H9 (cell line): ENCODE data around the gene RASL10A. TPM values are rescaled to one million over a fixed set of nuclear protein-coding genes. Genes with fewer than 3 reads are reported as not detected.

Experiments used
- DNase-seq: peaks from one replicate; pipeline ENCODE4 v3.0.0-alpha.2; 2017
- H2AFZ ChIP-seq: one replicate; pipeline ENCODE4 v1.6.1; 2013; ENCODE audit warnings: mild to moderate bottlenecking, low read length, control low read depth, moderate library complexity
- H2AK5ac ChIP-seq: 2 replicates; pipeline ENCODE4 v1.6.1; 2013; ENCODE audit warnings: low read length, control low read depth, mixed read lengths; ENCODE audit not compliant: insufficient read length
- H2BK120ac ChIP-seq: one replicate; pipeline ENCODE4 v1.6.1; 2013; ENCODE audit warnings: low read depth, mild to moderate bottlenecking, low read length, control low read depth, inconsistent platforms; ENCODE audit not compliant: poor library complexity, severe bottlenecking
- H2BK12ac ChIP-seq: 2 replicates; pipeline ENCODE4 v1.6.1; 2013; ENCODE audit warnings: low read length, control low read depth, mixed read lengths, low read depth; ENCODE audit not compliant: insufficient read length
- H2BK15ac ChIP-seq: 2 replicates; pipeline ENCODE4 v1.6.1; 2013; ENCODE audit warnings: low read depth, low read length, control low read depth
- H2BK20ac ChIP-seq: one replicate; pipeline ENCODE4 v1.6.1; 2013; ENCODE audit warnings: low read depth, mild to moderate bottlenecking, low read length, control low read depth, inconsistent platforms; ENCODE audit not compliant: poor library complexity, severe bottlenecking
- H2BK5ac ChIP-seq: 2 replicates; pipeline ENCODE4 v1.6.1; 2013; ENCODE audit warnings: low read length, control low read depth, mixed read lengths; ENCODE audit not compliant: insufficient read length
- H3K14ac ChIP-seq: 2 replicates; pipeline ENCODE4 v1.6.1; 2013; ENCODE audit warnings: low read length, control low read depth; ENCODE audit not compliant: insufficient read depth
- H3K18ac ChIP-seq: 2 replicates; pipeline ENCODE4 v1.6.1; 2013; ENCODE audit warnings: low read depth, mild to moderate bottlenecking, mixed read lengths, low read length, control low read depth; ENCODE audit not compliant: insufficient read length
- H3K23ac ChIP-seq: 2 replicates; pipeline ENCODE4 v1.6.1; 2013; ENCODE audit warnings: low read length, control low read depth, mixed read lengths, low read depth; ENCODE audit not compliant: insufficient read length
- H3K23me2 ChIP-seq: 2 replicates; pipeline ENCODE4 v1.6.1; 2013; ENCODE audit warnings: low read depth, mild to moderate bottlenecking, mixed read lengths, low read length, control low read depth; ENCODE audit not compliant: insufficient read length, poor library complexity, severe bottlenecking
- H3K27ac ChIP-seq: 2 replicates; pipeline ENCODE4 v1.5.1; 2013; ENCODE audit warnings: low read length, control low read depth, mixed read lengths, low read depth; ENCODE audit not compliant: insufficient read length
- H3K27me3 ChIP-seq: 2 replicates; pipeline ENCODE4 v1.6.1; 2013; ENCODE audit warnings: low read length, control low read depth, inconsistent platforms; ENCODE audit not compliant: insufficient read depth
- H3K4ac ChIP-seq: 2 replicates; pipeline ENCODE4 v1.6.1; 2013; ENCODE audit warnings: low read depth, mild to moderate bottlenecking, control low read depth, inconsistent platforms, low read length, moderate library complexity
- H3K4me1 ChIP-seq: 2 replicates; pipeline ENCODE4 v1.6.1; 2013; ENCODE audit warnings: low read length, control low read depth, inconsistent platforms; ENCODE audit not compliant: insufficient read depth
- H3K4me2 ChIP-seq: 2 replicates; pipeline ENCODE4 v1.6.1; 2013; ENCODE audit warnings: low read length, control low read depth, mixed read lengths; ENCODE audit not compliant: insufficient read length, insufficient read depth
- H3K56ac ChIP-seq: 2 replicates; pipeline ENCODE4 v1.6.1; 2013; ENCODE audit warnings: low read depth, mild to moderate bottlenecking, mixed read lengths, low read length, control low read depth; ENCODE audit not compliant: insufficient read length
- H3K79me1 ChIP-seq: 2 replicates; pipeline ENCODE4 v1.6.1; 2013; ENCODE audit warnings: low read depth, mild to moderate bottlenecking, moderate library complexity, low read length, control low read depth, inconsistent platforms; ENCODE audit not compliant: insufficient read depth, poor library complexity, severe bottlenecking
- H3K79me2 ChIP-seq: 2 replicates; pipeline ENCODE4 v1.6.1; 2013; ENCODE audit warnings: low read length, control low read depth, inconsistent platforms; ENCODE audit not compliant: insufficient read depth
- H3K9ac ChIP-seq: 2 replicates; pipeline ENCODE4 v1.6.1; 2013; ENCODE audit warnings: low read length, control low read depth, mixed read lengths; ENCODE audit not compliant: insufficient read length; ENCODE audit errors: extremely low read depth
- H3K9me3 ChIP-seq: one replicate; pipeline ENCODE4 v1.6.1; 2013; ENCODE audit warnings: low read depth, low read length, inconsistent platforms; ENCODE audit not compliant: control insufficient read depth
- H3T11ph ChIP-seq: one replicate; pipeline ENCODE4 v1.6.1; 2013; ENCODE audit warnings: mild to moderate bottlenecking, low read length, control low read depth, inconsistent platforms
- H4K20me1 ChIP-seq: one replicate; pipeline ENCODE4 v1.6.1; 2013; ENCODE audit not compliant: control insufficient read depth, insufficient read length, insufficient read depth
- H4K5ac ChIP-seq: 2 replicates; pipeline ENCODE4 v1.6.1; 2013; ENCODE audit warnings: low read depth, mild to moderate bottlenecking, mixed read lengths, low read length, control low read depth; ENCODE audit not compliant: insufficient read length
- H4K8ac ChIP-seq: replicated peaks from 2 replicates; pipeline ENCODE4 v1.6.1; 2013; ENCODE audit warnings: low read length, control low read depth, mixed read lengths, low read depth; ENCODE audit not compliant: insufficient read length
- H4K91ac ChIP-seq: 2 replicates; pipeline ENCODE4 v1.6.1; 2013; ENCODE audit warnings: low read depth, mild to moderate bottlenecking, moderate library complexity, mixed read lengths, low read length, control low read depth; ENCODE audit not compliant: insufficient read length
- H3K27ac Mint-ChIP-seq, 3 experiments: 2 replicates in 2 of 3; 3 replicates in 1 of 3; pipeline ENCODE4 v1.8.0; 2020 to 2021; ENCODE audit warnings: mixed read lengths in 3 of 3, mild to moderate bottlenecking in 1 of 3, moderate library complexity in 1 of 3
- H3K27me3 Mint-ChIP-seq: 2 replicates; pipeline ENCODE4 v1.8.0; 2021; ENCODE audit warnings: low read depth, mild to moderate bottlenecking, moderate library complexity, mixed read lengths
- H3K36me3 Mint-ChIP-seq, 3 experiments: 2 replicates in 2 of 3; 3 replicates in 1 of 3; pipeline ENCODE4 v1.8.0; 2020 to 2021; ENCODE audit warnings: low read depth in 3 of 3, mixed read lengths in 3 of 3; ENCODE audit not compliant: insufficient read depth in 1 of 3
- H3K4me1 Mint-ChIP-seq, 2 experiments: 2 replicates each; pipeline ENCODE4 v1.8.0; 2020; ENCODE audit warnings: mixed read lengths in 2 of 2
- H3K4me3 Mint-ChIP-seq, 2 experiments: 2 replicates in 1 of 2; 3 replicates in 1 of 2; pipeline ENCODE4 v1.8.0; 2020 to 2021; ENCODE audit warnings: mild to moderate bottlenecking in 2 of 2, mixed read lengths in 2 of 2, moderate library complexity in 1 of 2
- H3K9me3 Mint-ChIP-seq, 2 experiments: 2 replicates in 1 of 2; 3 replicates in 1 of 2; pipeline ENCODE4 v1.8.0; 2020; ENCODE audit warnings: mild to moderate bottlenecking in 2 of 2, mixed read lengths in 2 of 2, moderate library complexity in 1 of 2
- WGBS: extraction: QIAGEN DNeasy Blood & Tissue Kit; methylation state at CpG from one replicate; pipeline ENCODE4 v1.1.7; 2013; ENCODE audit warnings: missing lambda C conversion rate, low lambda C conversion rate, mixed read lengths; ENCODE audit not compliant: insufficient read length; ENCODE audit errors: extremely low coverage; 5-methylcytosine and 5-hydroxymethylcytosine counted together
- total RNA-seq: library from RNA; stranded (reverse); gene quantifications from 2 replicates; pipeline ENCODE4 v1.2.1, GENCODE V29; 2021
- TF ChIP-seq, protein P1 (sequence below): fragments of 200-600 bp; sonication (generic); conservative IDR thresholded peaks from 3 replicates; pipeline ENCODE4 v1.8.0; 2021; ENCODE audit warnings: antibody characterized with exemption, mild to moderate bottlenecking

RASL10A gene
- total RNA-seq, 1 experiment from 2014 or later = 0.90 TPM

DNA sequence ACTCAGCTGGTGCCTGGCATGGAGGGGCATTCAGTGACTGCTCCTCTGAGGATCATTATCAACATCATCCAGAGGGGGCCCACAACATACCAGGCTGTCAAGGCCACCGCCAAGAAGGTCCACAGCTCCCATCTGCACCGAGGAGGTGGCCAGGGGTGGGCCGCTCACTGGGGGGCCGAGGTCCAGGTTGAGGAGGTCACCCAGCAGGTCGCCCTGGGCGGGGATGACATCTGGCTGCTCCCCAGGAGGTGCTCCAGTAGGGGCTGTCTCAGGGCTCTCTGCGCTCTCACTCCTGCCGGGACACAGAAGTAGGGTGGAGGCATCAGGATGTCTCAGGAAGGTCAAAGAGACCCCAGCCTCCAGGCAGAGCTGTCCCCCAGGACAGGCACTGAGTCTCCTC, 25.1 kb upstream of the RASL10A start:
- DNase-seq = no peak
- Mint-ChIP-seq H3K27me3 (no peaks in the 10 kb centered on the region), H3K4me3 (no peak overlapping the region), H3K9me3 (no peaks in the 10 kb centered on the region), H3K36me3 (peaks cover 30 to 85% (median 53%) of the 10 kb centered on the region in 3 experiments), H3K4me1 (no peaks in the 10 kb centered on the region), H3K27ac (no peak overlapping the region)
- Histone ChIP-seq H2BK15ac (no peak overlapping the region), H3K23ac (no peak overlapping the region), H3K27me3 (no peaks in the 10 kb centered on the region), H4K91ac (no peak overlapping the region), H3K56ac (no peak overlapping the region), H3K9ac (no peak overlapping the region), H2AFZ (no peak overlapping the region), H3K79me2 (no peaks in the 10 kb centered on the region), H3K4me1 (no peaks in the 10 kb centered on the region), H3K4me2 (no peak overlapping the region), H4K20me1 (no peaks in the 10 kb centered on the region), H3K23me2 (no peaks in the 10 kb centered on the region), H2AK5ac (no peak overlapping the region), H2BK5ac (no peak overlapping the region), H4K8ac (no peak overlapping the region), H3K4ac (no peak overlapping the region), H2BK12ac (no peak overlapping the region), H3K18ac (no peak overlapping the region), H3K9me3 (no peaks in the 10 kb centered on the region), H3K27ac (no peak overlapping the region), H2BK120ac (no peak overlapping the region), H4K5ac (no peak overlapping the region), H3T11ph (no peak overlapping the region), H3K79me1 (no peaks in the 10 kb centered on the region), H2BK20ac (no peak overlapping the region), H3K14ac (no peak overlapping the region)
- WGBS = no CpG with 5 or more reads among the region's 8 CpGs
- TF ChIP-seq, protein P1, sequence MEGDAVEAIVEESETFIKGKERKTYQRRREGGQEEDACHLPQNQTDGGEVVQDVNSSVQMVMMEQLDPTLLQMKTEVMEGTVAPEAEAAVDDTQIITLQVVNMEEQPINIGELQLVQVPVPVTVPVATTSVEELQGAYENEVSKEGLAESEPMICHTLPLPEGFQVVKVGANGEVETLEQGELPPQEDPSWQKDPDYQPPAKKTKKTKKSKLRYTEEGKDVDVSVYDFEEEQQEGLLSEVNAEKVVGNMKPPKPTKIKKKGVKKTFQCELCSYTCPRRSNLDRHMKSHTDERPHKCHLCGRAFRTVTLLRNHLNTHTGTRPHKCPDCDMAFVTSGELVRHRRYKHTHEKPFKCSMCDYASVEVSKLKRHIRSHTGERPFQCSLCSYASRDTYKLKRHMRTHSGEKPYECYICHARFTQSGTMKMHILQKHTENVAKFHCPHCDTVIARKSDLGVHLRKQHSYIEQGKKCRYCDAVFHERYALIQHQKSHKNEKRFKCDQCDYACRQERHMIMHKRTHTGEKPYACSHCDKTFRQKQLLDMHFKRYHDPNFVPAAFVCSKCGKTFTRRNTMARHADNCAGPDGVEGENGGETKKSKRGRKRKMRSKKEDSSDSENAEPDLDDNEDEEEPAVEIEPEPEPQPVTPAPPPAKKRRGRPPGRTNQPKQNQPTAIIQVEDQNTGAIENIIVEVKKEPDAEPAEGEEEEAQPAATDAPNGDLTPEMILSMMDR = no peak
